NCI-H748 (cell line): ENCODE results near the gene MDM4.
A peak's percentile ranks its signal among the peaks of the same experiment; 100 is the strongest.

Experiments used
- DNase-seq: peaks from one replicate; lab custom pipeline; 2025; ENCODE audit not compliant: unreplicated experiment; lab: John Stamatoyannopoulos, UW

Gene MDM4

DNA sequence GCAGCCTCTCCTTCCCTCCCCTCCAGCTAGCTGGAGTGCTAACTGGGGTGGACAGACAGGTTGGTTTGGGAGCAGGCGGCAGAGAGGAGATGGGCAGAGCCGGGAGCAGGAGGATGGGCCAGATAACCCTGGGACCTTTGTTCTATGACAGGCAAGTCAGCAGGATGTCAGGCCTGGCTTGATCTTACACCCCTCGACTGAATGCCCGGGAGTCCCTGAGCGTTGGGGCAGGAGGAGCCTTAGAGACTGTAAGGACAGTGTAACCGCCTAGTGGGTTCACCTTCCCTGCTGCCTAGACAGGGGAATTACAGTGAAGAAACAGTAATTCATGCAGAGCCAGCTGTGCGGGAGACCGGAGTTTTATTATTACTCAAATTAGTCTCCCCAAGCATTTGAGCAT, 60.2 kb downstream of the MDM4 start:
- DNase-seq: no peak

- DNase-seq: no peak
Measured at GRCh38 chr1:204577794-204578478, 61.7 kb downstream of the MDM4 start.

GRCh38 chr1:204578867-204579664, 62.9 kb downstream of the MDM4 start:
- peak; percentile 8 for DNase-seq

DNA sequence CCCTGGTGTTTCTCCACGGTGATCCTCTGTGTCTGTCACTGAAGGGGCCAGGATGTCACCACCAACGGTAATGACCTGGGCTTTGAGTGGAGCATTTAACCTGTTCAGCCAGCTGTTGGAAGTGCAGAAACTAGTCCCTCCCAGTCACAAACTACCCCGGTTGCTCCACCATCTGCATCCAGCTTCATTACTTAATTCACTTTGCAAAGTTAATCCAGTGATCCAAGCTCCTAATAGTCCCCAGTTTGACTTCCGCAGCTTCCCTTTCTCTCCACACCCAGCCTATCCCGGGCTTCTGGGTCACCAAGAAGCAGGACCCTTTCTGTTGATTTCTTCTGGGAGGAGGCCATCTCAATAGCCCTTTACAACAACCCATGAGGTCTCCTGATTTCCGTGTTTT, 63.5 kb downstream of the MDM4 start:
- no peak for DNase-seq

DNA sequence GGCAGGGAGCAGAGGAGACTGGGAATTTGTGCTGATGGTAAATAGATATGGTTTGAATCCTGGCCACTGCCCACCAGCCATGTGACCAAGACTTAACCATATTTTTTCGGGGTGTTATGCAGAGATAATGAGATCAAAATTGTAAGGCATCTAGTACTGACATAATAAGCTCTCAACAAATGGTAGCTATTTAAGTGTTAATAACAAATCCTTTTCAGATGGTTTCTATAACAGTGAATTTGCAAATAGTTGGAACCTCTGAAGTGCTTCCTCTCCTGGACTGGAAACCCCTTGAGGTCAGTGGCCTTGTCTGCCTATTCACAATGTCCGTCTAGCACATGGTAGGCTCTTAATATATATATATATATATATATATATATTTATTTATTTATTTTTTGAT, 64.7 kb downstream of the MDM4 start:
- DNase-seq: no peak

- DNase-seq: no peak
Measured at GRCh38 chr1:204581759-204582158, 65.6 kb downstream of the MDM4 start.

GRCh38 chr1:204583909-204584632, 67.9 kb downstream of the MDM4 start:
- no peak for DNase-seq

- DNase-seq: no peak
Measured at GRCh38 chr1:204584699-204585372, 68.6 kb downstream of the MDM4 start.

DNA sequence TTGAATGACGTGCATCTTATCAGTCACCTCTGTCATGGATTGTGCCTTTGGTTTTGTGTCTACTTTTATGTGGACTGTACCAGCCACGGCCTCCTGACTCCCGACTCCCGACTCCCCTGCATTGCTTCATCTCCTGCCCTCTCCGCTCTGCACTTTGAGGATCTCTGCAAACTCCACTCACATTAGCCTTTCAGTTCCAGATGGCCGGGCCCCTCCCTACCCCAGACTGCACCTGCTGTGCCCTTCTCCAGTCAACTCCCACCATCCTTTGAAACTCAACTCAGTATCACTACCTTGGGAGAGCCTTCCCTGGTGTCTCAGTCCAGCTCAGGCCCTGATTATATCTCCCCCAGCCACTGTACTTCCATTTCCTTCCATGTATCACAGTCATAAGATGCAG, 71.4 kb downstream of the MDM4 start:
- no peak for DNase-seq

DNA sequence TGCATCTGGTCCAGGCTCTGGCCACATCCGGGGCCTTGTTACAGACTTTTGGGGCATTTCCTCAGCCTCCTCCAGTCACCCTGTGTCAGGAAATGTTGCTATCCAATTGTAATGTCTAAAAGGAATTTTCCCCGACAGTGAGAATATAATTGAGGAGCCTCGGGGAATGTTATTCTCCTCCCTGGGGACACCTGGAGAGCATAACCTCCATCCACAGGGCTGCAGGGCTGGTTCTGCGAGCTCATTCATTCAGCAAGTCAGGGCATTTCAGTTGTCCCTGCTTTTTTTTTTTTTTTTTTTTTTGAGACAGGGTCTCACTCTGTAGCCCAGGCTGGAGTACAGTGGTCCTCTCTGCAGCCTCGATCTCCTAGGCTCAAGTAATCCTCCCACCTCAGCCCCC, 72.6 kb downstream of the MDM4 start:
- DNase-seq: no peak

DNA sequence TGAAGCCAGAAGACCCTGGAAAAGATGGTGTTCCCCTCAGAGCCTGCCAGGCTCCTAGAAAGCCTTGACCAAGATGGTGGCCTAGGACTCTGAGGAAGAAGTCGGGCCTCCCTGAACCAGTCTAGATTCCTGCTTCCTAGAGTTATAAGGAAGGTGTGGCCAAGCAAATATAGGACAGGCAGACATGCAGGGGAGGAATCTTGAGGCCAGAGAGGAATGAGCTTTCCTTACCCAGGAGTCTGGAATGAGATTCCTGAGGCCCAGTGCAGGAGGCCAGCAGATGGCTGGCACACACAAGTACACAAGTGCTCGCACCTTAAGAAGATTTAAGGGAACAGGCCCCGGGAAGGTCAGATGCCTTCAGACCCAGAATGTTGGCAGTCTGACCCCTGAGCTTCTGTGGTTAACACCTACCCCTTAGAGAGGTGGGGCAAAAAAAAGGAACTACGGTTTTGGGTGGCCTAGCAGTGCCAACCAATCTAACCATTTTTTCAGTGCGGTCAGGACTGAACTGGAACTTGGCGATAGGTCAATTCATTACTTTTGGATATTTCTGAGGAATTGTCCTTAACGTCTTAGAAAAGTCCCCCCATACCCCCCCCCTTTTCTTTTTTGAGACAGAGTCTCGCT, 73.3 kb downstream of the MDM4 start:
- no peak for DNase-seq

DNA sequence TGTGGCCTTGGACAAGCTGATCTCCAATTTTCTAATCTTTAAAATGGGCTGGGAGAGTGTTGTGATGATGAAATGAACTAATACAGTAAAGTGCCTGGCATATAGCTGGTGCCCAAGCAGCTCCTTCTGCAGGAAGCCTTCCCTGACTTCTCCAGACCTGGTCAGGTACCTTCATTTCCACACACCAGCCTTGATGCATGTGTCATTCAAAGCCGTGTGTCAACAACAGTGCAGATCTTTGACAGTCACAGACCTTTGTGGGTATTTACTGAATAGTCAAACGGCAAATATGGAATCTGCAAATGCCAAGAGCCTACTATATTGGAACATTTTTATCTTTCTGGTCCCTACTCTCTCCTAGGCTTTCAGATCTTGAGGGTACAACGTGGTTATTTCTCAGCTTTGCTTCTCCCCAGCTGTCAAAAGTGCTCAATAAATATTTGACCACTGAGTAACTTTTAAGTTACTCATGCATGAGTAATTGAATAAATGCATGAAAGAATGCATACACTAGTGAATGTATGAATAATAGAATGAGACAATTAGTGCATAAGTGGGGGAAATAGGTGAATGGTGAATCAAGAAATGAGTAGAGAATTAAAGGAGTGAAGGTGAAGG, 75.4 kb downstream of the MDM4 start:
- DNase-seq: no peak

GRCh38 chr1:204592246-204592948, 76.2 kb downstream of the MDM4 start:
- DNase-seq: no peak

- no peak for DNase-seq
Measured at GRCh38 chr1:204598319-204598969, 82.2 kb downstream of the MDM4 start.

DNA sequence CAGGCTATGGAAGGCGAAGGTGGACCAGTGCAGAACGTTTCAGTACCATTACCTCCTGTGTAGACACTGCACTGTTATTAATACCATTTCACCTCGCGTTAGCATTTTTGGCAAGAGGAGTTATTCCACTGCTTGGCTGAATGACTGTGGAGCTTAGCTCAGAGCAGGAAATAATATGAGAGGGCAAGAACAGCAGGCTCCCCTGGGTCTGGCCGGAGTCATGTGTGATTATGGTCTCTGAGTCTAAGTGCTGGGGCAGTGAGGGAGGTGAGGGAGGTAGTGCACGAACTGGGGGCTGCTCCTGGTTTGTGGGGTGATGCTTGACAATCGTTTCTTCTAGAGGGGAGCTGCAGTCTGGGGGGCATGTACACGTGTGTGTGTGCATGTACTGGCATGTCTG, 82.9 kb downstream of the MDM4 start:
- no peak for DNase-seq

DNA sequence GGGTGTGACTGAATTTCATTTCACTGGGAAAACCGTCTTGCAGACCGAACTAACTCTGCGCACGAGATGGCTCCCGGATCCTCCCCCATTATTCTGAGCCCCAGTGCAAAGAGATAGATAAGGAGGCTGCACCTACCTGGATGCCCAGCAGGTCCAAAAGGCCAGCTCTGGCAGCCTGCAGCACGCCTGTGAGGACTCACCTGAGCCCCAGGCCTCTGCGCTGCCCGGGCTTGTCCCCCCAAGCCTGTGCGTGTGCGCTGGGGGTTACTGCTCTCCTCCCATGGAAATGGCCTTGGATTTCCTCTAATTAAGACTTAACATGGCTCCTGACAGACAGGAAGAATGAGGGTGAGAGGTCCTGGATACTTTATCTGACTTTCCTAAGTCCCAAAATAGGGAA, 83.4 kb downstream of the MDM4 start:
- no peak for DNase-seq

- DNase-seq: no peak
Measured at GRCh38 chr1:204600203-204600602, 84.0 kb downstream of the MDM4 start.

GRCh38 chr1:204600968-204601367, 84.8 kb downstream of the MDM4 start:
- no peak for DNase-seq

DNA sequence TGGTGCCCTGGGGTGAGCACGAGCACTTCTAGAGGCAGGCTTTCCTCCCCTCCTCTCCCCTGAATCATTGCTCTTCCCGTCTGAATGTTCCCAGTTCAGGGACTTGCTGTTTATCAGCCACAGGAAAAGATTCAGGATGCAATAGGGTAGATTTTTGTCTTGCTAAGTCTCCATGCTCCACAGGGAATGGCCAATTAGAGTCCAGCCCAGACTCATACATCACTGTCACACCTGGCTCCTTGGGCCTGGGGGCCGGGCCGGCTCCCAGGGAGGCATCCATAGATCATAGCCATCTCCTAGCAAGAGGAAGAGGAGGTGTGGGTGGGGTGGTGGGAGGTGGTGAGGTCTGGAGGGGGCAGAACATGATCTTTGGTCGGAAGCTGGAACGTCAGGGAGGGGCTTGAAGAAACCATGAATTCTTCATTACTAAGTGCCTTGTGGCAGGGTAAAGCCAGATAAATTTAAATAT, 85.9 kb downstream of the MDM4 start:
- DNase-seq: no peak
